Mucosa of descending colon (tissue), 3 donors: ENCODE results near the gene FCHSD2. TPM values are rescaled to one million over a fixed set of nuclear protein-coding genes. Genes with fewer than 3 reads are reported as not detected.
"Not testable (repeated sequence)": the region's sequence is repeated elsewhere in the genome, so short reads cannot be mapped to it uniquely, and the experiment has no call there.

Experiments used
- ATAC-seq: fragments of 200-7000 bp; cut with Tn5 transposase; one replicate; pipeline ENCODE4 v1.9.1; 2020; ENCODE audit warnings: mild to moderate bottlenecking, moderate library complexity
- DNase-seq, 3 donors: peaks; one replicate each; pipeline ENCODE4 v3.0.0-alpha.2; 2020
- H3K36me3 ChIP-seq: fragments of 200-600 bp; one replicate; pipeline ENCODE4 v1.8.0; 2021; ENCODE audit warnings: low read depth, mild to moderate bottlenecking
- H3K4me1 ChIP-seq: fragments of 200-600 bp; one replicate; pipeline ENCODE4 v1.8.0; 2021; ENCODE audit warnings: low read depth, mild to moderate bottlenecking
- H3K4me3 ChIP-seq: fragments of 200-600 bp; one replicate; pipeline ENCODE4 v1.8.0; 2021; ENCODE audit warnings: mild to moderate bottlenecking
- H3K9me3 ChIP-seq: fragments of 200-600 bp; one replicate; pipeline ENCODE4 v1.8.0; 2021; ENCODE audit warnings: mild to moderate bottlenecking
- intact Hi-C, 2 donors: fragments of 100-400 bp; cut with DNase I in 1 of 2; cut with micrococcal nuclease in 1 of 2; formaldehyde crosslinking; loops; one replicate each; pipeline versions ENCODE4 v1.11.0 to v1.11.1; 2022; cut with DNase I, micrococcal nuclease
- total RNA-seq, 3 donors: library from RNA; stranded (reverse); fragmentation: NEBNext Ultra II Directional in 2 of 3; extraction: Animal tissue kit (Norgen Biotek cat#: 25700) in 2 of 3; gene quantifications; one replicate each; pipeline versions ENCODE4 v1.2.1 to v1.2.4, GENCODE V29; 2021 to 2023
- TF ChIP-seq, protein P1 (sequence below): fragments of 200-600 bp; IDR thresholded peaks from one replicate; pipeline ENCODE4 v1.8.0; 2022; ENCODE audit warnings: antibody characterized with exemption, mild to moderate bottlenecking
- donor health status: DM: no; HTN: no; CAD: no; lungs with moderate emphysema.
- donor health status: DM: no; HTN: no; CAD: no.
- donor health status: DM: no; HTN: yes; CAD: no.

FCHSD2 gene
- total RNA-seq, 3 donors from 2014 or later: 15.7 to 41.6 (median 21.6) TPM

DNA sequence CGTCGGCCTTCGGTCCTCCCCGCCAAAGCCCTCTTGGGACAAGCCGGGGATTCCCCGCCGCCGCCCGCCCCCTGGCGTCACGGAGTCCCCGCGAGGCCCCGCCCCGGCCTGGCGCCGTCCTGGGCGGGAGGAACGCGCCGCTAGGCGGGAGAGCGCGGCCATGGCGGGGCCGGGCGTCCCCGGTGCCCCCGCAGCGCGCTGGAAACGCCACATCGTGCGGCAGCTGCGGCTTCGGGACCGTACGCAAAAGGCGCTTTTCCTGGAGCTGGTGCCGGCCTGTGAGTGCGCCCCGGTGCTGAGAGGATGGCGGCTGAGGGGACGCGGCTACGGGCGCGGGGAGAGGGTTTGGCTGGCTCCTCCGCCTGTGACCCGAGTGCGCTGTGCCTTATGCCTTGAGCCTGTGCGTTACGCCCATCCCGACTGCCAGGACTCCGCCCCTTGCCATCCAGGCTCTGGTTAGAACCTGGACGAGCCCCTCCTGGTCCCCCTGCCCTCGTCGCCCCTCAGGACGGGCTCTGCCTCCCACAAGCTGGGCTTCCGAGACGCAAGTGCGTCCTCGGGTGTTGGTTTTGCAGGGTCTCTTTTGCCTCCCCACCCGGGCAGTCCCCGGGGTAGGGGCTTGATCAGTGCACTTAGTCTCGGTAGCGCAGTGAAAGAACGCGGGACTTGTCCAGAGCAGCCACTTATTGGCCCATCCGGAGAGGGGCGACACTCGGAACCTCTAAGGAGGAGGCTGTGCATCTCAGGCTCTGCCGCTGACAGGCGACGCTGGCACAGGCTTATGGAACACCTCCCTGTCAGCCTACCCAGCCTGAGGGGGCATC is 327.6 kb downstream of the FCHSD2 start, which contains the start of gene ATG16L2:
Gene ATG16L2 (plus strand): TSS at position 126 of the 824 bp plus-strand sequence. CDS start 35 bp downstream, at position 161.
- intact Hi-C loops: no loop called here
- TF ChIP-seq, protein P1, sequence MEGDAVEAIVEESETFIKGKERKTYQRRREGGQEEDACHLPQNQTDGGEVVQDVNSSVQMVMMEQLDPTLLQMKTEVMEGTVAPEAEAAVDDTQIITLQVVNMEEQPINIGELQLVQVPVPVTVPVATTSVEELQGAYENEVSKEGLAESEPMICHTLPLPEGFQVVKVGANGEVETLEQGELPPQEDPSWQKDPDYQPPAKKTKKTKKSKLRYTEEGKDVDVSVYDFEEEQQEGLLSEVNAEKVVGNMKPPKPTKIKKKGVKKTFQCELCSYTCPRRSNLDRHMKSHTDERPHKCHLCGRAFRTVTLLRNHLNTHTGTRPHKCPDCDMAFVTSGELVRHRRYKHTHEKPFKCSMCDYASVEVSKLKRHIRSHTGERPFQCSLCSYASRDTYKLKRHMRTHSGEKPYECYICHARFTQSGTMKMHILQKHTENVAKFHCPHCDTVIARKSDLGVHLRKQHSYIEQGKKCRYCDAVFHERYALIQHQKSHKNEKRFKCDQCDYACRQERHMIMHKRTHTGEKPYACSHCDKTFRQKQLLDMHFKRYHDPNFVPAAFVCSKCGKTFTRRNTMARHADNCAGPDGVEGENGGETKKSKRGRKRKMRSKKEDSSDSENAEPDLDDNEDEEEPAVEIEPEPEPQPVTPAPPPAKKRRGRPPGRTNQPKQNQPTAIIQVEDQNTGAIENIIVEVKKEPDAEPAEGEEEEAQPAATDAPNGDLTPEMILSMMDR: peak; percentile 25

DNA sequence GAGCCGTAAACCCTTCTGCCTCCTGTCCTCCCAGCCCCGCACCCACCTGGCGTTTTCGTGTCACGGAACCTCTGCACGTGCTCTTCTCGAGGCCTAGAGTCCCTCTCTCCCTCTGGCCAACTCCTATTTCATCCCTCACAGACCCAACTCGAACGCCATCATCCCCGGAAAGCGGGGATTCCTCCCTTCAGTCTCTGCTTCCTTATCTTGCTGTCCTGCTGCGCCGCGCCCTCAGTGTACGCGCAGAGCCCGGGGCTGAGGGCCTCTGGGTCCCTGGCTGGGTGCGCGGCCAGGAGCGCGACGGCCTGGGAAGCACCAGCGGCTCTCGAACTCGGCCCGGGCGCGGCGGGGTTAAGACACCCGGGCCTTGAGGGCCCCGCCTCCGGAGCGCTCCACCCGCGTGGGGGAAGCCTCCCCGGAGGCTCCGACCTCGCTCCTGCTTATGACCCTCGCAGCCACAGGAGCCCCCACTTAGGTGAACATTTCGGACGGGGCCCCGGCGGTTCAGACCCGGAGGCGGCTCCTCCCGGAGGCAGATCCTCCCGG is 328.3 kb downstream of the FCHSD2 start:
- Histone ChIP-seq H3K36me3 (no peaks in the 10 kb centered on the region), H3K9me3 (no peaks in the 10 kb centered on the region), H3K4me3 (peak overlapping the region; percentile 81), H3K4me1 (peaks cover 27% of the 10 kb centered on the region)
- intact Hi-C loops: no loop called here
- ATAC-seq (peak; percentile 85), DNase-seq (peak in 2 of 3 donors; percentile 87 to 91)
- TF ChIP-seq, protein P1: no peak

More for the DNA sequence above, 327.6 kb downstream of the FCHSD2 start, which contains the start of gene ATG16L2:
- no peaks in the 10 kb centered on the region for H3K9me3 ChIP-seq
- peak; percentile 92 for ATAC-seq
- peak within 1 kb of the TSS; percentile 81 for H3K4me3 ChIP-seq
- peaks cover 27% of the 10 kb centered on the region for H3K4me1 ChIP-seq
- H3K36me3 ChIP-seq: no peaks in the 10 kb centered on the region
- DNase-seq: peak; percentile 87 to 95 (median 93)

DNA sequence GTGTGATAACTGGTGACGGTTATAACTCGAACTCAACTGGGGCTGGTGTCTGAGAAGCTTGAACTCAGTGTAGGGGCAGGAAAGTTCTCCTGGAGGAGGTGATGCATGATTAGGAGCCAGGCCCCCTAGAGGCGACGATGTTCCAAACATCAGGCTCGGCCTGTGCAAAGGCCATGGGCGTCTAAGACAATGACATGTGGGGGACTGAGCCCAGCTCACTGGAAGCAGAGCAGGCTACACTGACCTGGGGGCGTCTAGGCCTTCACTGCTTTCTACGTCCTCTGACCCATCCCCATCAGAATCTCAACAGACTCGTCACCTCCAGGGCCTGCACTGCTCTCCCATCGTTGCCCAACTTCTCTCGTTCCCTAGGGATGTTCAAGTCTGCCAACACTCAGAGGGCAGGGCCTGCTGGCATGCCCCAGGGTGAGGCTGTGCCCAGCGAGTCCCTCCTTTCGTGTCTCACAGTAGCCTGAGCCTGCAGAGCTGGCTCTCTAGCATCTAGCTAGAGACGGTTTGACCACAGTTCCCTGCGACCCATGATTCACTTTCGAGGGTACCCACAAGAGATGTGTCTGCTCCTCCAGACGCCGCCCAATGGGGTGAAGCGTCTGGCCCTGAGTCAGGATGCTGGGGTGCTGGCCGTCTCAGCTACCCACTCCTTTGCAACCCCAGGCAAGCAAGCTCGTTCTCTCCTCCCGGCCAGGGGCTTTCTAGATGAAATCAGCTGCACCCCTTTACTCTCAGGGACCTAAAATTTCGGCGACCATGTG is 329.0 kb downstream of the FCHSD2 start:
- Histone ChIP-seq H3K4me1 (peaks cover 27% of the 10 kb centered on the region), H3K4me3 (peak overlapping the region; percentile 81), H3K9me3 (no peaks in the 10 kb centered on the region), H3K36me3 (no peaks in the 10 kb centered on the region)
- intact Hi-C loops: no loop called here
- TF ChIP-seq, protein P1: no peak
- ATAC-seq (peak; percentile 41), DNase-seq (peak; percentile 72 to 78 (median 74))

DNA sequence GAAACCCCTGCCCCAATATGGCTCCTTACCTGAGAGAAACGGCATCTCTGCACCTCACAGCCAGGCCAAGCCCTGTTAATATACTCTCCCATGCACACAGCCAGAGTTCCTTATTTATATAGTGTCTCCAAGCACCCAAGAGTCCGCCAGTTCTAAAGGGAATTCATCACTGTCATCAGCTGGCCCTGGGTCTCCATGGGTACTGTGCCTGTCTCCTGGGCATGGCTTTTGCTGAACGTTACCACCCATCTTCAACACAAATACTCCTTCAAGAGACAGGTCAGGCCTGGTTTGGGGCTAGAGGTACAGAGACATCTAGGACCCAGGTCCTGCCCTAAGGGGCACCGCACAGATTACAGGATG is 329.5 kb downstream of the FCHSD2 start:
- H3K9me3 ChIP-seq: no peaks in the 10 kb centered on the region
- no peak for ATAC-seq
- H3K36me3 ChIP-seq: no peaks in the 10 kb centered on the region
- TF ChIP-seq, protein P1: no peak
- DNase-seq: no peak
- H3K4me3 ChIP-seq: no peak overlapping the region
- peaks cover 27% of the 10 kb centered on the region for H3K4me1 ChIP-seq
- intact Hi-C loops: no loop called here

DNA sequence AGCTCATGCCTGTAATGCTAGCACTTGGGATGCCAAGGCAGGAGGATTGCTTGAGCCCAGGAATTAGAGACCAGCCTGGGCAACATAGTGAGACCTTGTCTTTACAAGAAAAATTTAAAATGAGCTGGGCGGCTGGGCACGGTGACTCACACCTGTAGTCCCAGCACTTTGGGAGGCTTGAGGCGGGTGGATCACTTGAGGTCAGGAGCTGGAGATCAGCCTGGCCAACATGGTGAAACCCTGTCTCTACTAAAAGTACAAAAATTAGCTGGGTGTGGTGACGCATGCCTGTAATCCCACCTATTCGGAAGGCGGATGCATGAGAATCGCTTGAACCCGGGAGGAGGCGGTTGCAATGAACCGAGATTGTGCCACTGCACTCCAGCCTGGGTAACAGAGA is 330.4 kb downstream of the FCHSD2 start:
- H3K4me1 ChIP-seq: peaks cover 24% of the 10 kb centered on the region
- intact Hi-C loops, H3K36me3 ChIP-seq, H3K9me3 ChIP-seq, ATAC-seq, DNase-seq, H3K4me3 ChIP-seq: not testable (repeated sequence)
